Neural cell (in vitro differentiated cells): ENCODE results near the gene NELL2. TPM values are rescaled to one million over a fixed set of nuclear protein-coding genes. Genes with fewer than 3 reads are reported as not detected.

ENCODE experiments used
- H2AFZ ChIP-seq: fragments of 200-600, 300-800 bp; sonication (generic), shearing (Covaris generic); 2 replicates; pipeline ENCODE4 v1.6.0; 2014; ENCODE audit warnings: low read depth, mild to moderate bottlenecking, antibody characterized with exemption, low read length, moderate library complexity
- H3F3A ChIP-seq: fragments of 200-600 bp; shearing (Covaris generic); 2 replicates; pipeline ENCODE4 v1.6.1; 2016; ENCODE audit warnings: mild to moderate bottlenecking, moderate library complexity, mixed read lengths, antibody characterized with exemption, low read length; ENCODE audit not compliant: insufficient read depth, poor library complexity, severe bottlenecking
- H3K27ac ChIP-seq: fragments of 200-600, 300-800 bp; sonication (generic), shearing (Covaris generic); 2 replicates; pipeline ENCODE4 v1.5.1; 2014; ENCODE audit warnings: mild to moderate bottlenecking, low read length, moderate library complexity
- H3K27me3 ChIP-seq: fragments of 300-800, 200-600 bp; sonication (generic), shearing (Covaris generic); 2 replicates; pipeline ENCODE4 v1.6.0; 2014; ENCODE audit warnings: mild to moderate bottlenecking, low read depth, low read length, moderate library complexity; ENCODE audit not compliant: insufficient read depth
- H3K36me3 ChIP-seq: fragments of 300-800, 200-600 bp; sonication (generic), shearing (Covaris generic); 2 replicates; pipeline ENCODE4 v1.5.1; 2014; ENCODE audit warnings: mild to moderate bottlenecking, antibody characterized with exemption, low read length, moderate library complexity; ENCODE audit not compliant: insufficient read depth
- H3K4me2 ChIP-seq: fragments of 300-800, 200-600 bp; sonication (generic), shearing (Covaris generic); 2 replicates; pipeline ENCODE4 v1.6.0; 2014; ENCODE audit warnings: mild to moderate bottlenecking, low read length
- H3K4me3 ChIP-seq: fragments of 300-800, 200-600 bp; sonication (generic), shearing (Covaris generic); 2 replicates; pipeline ENCODE4 v1.5.1; 2014; ENCODE audit warnings: mild to moderate bottlenecking, low read length, moderate library complexity
- H3K79me2 ChIP-seq: fragments of 200-600 bp; shearing (Covaris generic); replicated peaks from 2 replicates; pipeline ENCODE4 v1.6.0; 2014; ENCODE audit warnings: mild to moderate bottlenecking, low read length, moderate library complexity; ENCODE audit not compliant: insufficient read depth
- H3K9ac ChIP-seq: fragments of 300-800, 200-600 bp; sonication (generic), shearing (Covaris generic); 2 replicates; pipeline ENCODE4 v1.6.1; 2016; ENCODE audit warnings: mild to moderate bottlenecking, low read length, mixed read lengths
- H3K9me2 ChIP-seq: fragments of 200-600 bp; shearing (Covaris generic); 2 replicates; pipeline ENCODE4 v1.6.1; 2016; ENCODE audit warnings: mild to moderate bottlenecking, low read length, mixed read lengths; ENCODE audit not compliant: insufficient read depth
- H3K9me3 ChIP-seq: fragments of 200-600, 300-800 bp; sonication (generic), shearing (Covaris generic); 2 replicates; pipeline ENCODE4 v1.6.1; 2016; ENCODE audit warnings: mild to moderate bottlenecking, mixed run types, low read length, moderate library complexity, mixed read lengths
- H4K20me1 ChIP-seq: fragments of 200-600 bp; shearing (Covaris generic); 2 replicates; pipeline ENCODE4 v1.6.1; 2016; ENCODE audit warnings: mild to moderate bottlenecking, mixed run types; ENCODE audit not compliant: insufficient read depth
- EP300 ChIP-seq: fragments of 450-650 bp; conservative IDR thresholded peaks from 2 replicates; pipeline ENCODE4 v1.6.1; 2014; ENCODE audit warnings: antibody characterized with exemption, mild to moderate bottlenecking, moderate library complexity; ENCODE audit not compliant: poor library complexity, severe bottlenecking
- EZH2 ChIP-seq: fragments of 200-600, 300-800 bp; shearing (Covaris generic), sonication (generic); IDR thresholded peaks from 2 replicates; pipeline ENCODE4 v1.6.1; 2014; ENCODE audit warnings: antibody characterized with exemption, low read length, borderline replicate concordance, mild to moderate bottlenecking; ENCODE audit not compliant: insufficient read depth, poor library complexity, severe bottlenecking
- MXI1 ChIP-seq: fragments of 450-650 bp; conservative IDR thresholded peaks from 2 replicates; pipeline ENCODE4 v1.6.1; 2014; ENCODE audit warnings: antibody characterized with exemption, mild to moderate bottlenecking; ENCODE audit not compliant: poor library complexity, severe bottlenecking
- POLR2AphosphoS5 ChIP-seq: IDR thresholded peaks from 2 replicates; pipeline ENCODE4 v1.6.1; 2012
- RAD21 ChIP-seq: fragments of 450-650 bp; conservative IDR thresholded peaks from 2 replicates; pipeline ENCODE4 v1.6.1; 2014; ENCODE audit warnings: antibody characterized with exemption, mild to moderate bottlenecking, moderate library complexity
- SMC3 ChIP-seq: fragments of 450-650 bp; conservative IDR thresholded peaks from 2 replicates; pipeline ENCODE4 v1.6.1; 2014; ENCODE audit warnings: antibody characterized with exemption, mild to moderate bottlenecking, moderate library complexity; ENCODE audit not compliant: poor library complexity
- TAF1 ChIP-seq: IDR thresholded peaks from 2 replicates; pipeline ENCODE4 v1.6.1; 2012; ENCODE audit warnings: low read depth
- polyA plus RNA-seq: library from polyadenylated mRNA; depleted of rRNA; stranded (reverse); fragments of >200 nt; gene quantifications from 2 replicates; pipeline ENCODE4 v1.2.3, GENCODE V29; 2014
- TF ChIP-seq, protein P1 (sequence below): IDR thresholded peaks from 2 replicates; pipeline ENCODE4 v1.6.1; 2012; ENCODE audit warnings: borderline replicate concordance
- TF ChIP-seq, protein P2 (sequence below): fragments of 450-650 bp; IDR thresholded peaks from 2 replicates; pipeline ENCODE4 v1.5.1; 2014; ENCODE audit warnings: antibody characterized with exemption, mild to moderate bottlenecking, moderate library complexity; ENCODE audit not compliant: poor library complexity, severe bottlenecking

NELL2 gene
- polyA plus RNA-seq, 1 donor from 2014 or later, result 41.8 TPM

DNA sequence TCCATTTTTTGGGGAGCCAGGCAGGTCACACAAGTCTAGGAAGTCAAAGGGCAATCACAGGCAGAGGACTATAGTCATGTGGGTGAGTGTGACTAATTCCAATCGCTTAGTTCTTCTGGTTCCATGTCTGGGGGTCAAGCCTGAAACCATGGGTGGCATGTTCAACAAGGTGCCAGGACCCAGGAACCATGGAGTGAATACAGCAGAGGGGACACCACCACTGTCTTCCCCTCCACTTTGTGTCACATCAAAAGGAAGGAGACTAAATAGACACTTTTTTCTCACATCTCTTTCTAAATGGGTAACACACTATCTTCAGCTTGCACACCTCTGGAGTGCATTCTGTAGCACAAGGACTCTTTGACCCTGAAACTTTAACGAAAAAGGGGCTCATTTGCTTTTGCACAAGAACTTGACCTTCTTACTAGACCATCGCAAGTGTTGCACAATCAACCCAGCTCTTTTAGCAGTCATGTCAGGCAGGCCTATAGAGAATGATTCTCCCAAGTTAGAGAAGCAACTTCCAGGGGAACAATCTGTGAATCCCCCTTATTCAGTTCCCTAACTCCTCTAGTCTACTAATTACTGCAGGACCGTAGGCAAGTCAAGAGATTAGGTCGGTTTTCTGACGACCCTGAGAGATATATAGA is 398.7 kb downstream of the NELL2 start:
- Histone ChIP-seq H3K27me3 (no peaks in the 10 kb centered on the region), H3K36me3 (no peaks in the 10 kb centered on the region), H3K9me3 (peaks cover 15% of the 10 kb centered on the region), H3K4me2 (no peak overlapping the region), H3K4me3 (no peak overlapping the region), H3K79me2 (no peaks in the 10 kb centered on the region), H3K9ac (no peak overlapping the region), H3K9me2 (no peaks in the 10 kb centered on the region), H4K20me1 (no peaks in the 10 kb centered on the region), H2AFZ (no peak overlapping the region), H3F3A (no peaks in the 10 kb centered on the region), H3K27ac (no peak overlapping the region)
- no peak for TF ChIP-seq MXI1
- no peak for TF ChIP-seq SMC3
- TF ChIP-seq RAD21, result no peak
- TF ChIP-seq TAF1, result no peak
- no peak for TF ChIP-seq POLR2AphosphoS5
- TF ChIP-seq, protein P1, sequence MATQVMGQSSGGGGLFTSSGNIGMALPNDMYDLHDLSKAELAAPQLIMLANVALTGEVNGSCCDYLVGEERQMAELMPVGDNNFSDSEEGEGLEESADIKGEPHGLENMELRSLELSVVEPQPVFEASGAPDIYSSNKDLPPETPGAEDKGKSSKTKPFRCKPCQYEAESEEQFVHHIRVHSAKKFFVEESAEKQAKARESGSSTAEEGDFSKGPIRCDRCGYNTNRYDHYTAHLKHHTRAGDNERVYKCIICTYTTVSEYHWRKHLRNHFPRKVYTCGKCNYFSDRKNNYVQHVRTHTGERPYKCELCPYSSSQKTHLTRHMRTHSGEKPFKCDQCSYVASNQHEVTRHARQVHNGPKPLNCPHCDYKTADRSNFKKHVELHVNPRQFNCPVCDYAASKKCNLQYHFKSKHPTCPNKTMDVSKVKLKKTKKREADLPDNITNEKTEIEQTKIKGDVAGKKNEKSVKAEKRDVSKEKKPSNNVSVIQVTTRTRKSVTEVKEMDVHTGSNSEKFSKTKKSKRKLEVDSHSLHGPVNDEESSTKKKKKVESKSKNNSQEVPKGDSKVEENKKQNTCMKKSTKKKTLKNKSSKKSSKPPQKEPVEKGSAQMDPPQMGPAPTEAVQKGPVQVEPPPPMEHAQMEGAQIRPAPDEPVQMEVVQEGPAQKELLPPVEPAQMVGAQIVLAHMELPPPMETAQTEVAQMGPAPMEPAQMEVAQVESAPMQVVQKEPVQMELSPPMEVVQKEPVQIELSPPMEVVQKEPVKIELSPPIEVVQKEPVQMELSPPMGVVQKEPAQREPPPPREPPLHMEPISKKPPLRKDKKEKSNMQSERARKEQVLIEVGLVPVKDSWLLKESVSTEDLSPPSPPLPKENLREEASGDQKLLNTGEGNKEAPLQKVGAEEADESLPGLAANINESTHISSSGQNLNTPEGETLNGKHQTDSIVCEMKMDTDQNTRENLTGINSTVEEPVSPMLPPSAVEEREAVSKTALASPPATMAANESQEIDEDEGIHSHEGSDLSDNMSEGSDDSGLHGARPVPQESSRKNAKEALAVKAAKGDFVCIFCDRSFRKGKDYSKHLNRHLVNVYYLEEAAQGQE, result no peak
- no peak for TF ChIP-seq EZH2
- TF ChIP-seq EP300, result no peak
- TF ChIP-seq, protein P2, sequence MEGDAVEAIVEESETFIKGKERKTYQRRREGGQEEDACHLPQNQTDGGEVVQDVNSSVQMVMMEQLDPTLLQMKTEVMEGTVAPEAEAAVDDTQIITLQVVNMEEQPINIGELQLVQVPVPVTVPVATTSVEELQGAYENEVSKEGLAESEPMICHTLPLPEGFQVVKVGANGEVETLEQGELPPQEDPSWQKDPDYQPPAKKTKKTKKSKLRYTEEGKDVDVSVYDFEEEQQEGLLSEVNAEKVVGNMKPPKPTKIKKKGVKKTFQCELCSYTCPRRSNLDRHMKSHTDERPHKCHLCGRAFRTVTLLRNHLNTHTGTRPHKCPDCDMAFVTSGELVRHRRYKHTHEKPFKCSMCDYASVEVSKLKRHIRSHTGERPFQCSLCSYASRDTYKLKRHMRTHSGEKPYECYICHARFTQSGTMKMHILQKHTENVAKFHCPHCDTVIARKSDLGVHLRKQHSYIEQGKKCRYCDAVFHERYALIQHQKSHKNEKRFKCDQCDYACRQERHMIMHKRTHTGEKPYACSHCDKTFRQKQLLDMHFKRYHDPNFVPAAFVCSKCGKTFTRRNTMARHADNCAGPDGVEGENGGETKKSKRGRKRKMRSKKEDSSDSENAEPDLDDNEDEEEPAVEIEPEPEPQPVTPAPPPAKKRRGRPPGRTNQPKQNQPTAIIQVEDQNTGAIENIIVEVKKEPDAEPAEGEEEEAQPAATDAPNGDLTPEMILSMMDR, result no peak

DNA sequence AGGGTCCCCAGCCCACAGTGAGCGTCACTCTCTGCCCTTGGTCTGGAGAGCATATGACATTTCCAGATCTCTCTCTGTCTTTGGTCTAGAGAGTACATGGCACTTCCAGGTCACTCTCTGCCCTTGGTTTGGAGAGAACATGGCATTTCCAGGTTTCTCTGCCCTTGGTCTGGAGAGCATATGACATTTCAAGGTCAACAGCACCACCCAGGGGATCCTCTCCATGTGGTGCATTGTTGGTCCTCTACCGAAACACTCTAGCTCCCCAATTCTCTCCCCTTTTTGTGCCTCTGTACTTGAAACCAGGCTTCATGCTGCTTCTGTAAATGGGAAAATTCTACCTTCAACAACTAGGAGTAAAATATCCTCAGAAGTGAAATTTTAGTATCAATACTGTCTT is 399.4 kb downstream of the NELL2 start:
- H3K4me3 ChIP-seq, result no peak overlapping the region
- H3K36me3 ChIP-seq, result no peaks in the 10 kb centered on the region
- H3K27me3 ChIP-seq, result no peaks in the 10 kb centered on the region
- no peaks in the 10 kb centered on the region for H3K9me2 ChIP-seq
- TF ChIP-seq, protein P2, result no peak
- no peak for TF ChIP-seq MXI1
- no peak for TF ChIP-seq RAD21
- H2AFZ ChIP-seq, result no peak overlapping the region
- no peak overlapping the region for H3K27ac ChIP-seq
- H3K79me2 ChIP-seq, result no peaks in the 10 kb centered on the region
- peaks cover 15% of the 10 kb centered on the region for H3K9me3 ChIP-seq
- no peaks in the 10 kb centered on the region for H3F3A ChIP-seq
- no peak overlapping the region for H3K4me2 ChIP-seq
- no peak overlapping the region for H3K9ac ChIP-seq
- H4K20me1 ChIP-seq, result no peaks in the 10 kb centered on the region
